ENCODE measurements around the gene TNFAIP3. TPM values are rescaled to one million over a fixed set of nuclear protein-coding genes. Genes with fewer than 3 reads are reported as not detected.

TNFAIP3 gene
- total RNA-seq, 4 donors from 2014 or later, result 21.0 to 54.3 (median 29.8) TPM

GRCh38 chr6:137846274-137846673 is 20.8 kb upstream of the TNFAIP3 start:
- WGBS, result 85% methylated on average over 6 of the region's 6 CpGs
- intact Hi-C loops (cut with DNase I), result no loop called here
- no peak for DNase-seq (ENCODE audit: extremely low spot score)
- Histone ChIP-seq H3K4me1 (peaks cover 0 to 32% (median 29%) of the 10 kb centered on the region in 4 donors), H3K27ac (replicated peaks in 1 of 4) (no peak overlapping the region), H3K36me3 (no peaks in the 10 kb centered on the region), H3K4me3 (no peak overlapping the region), H3K27me3 (no peaks in the 10 kb centered on the region), H3K9me3 (no peaks in the 10 kb centered on the region)
- TF ChIP-seq EP300 (IDR thresholded peaks at IDR 0.05) (no peak), CTCF (IDR thresholded peaks at IDR 0.05) (no peak), POLR2AphosphoS5 (IDR thresholded peaks at IDR 0.05) (no peak), POLR2A (IDR thresholded peaks at IDR 0.05; ENCODE audit: low read depth) (no peak)

GRCh38 chr6:137846772-137847313 is 20.2 kb upstream of the TNFAIP3 start:
- DNase-seq (ENCODE audit: extremely low spot score), result no peak
- no peak for TF ChIP-seq EP300 (IDR thresholded peaks at IDR 0.05)
- no peak for TF ChIP-seq POLR2A (IDR thresholded peaks at IDR 0.05; ENCODE audit: low read depth)
- no peak for TF ChIP-seq POLR2AphosphoS5 (IDR thresholded peaks at IDR 0.05)
- no peak for TF ChIP-seq CTCF (IDR thresholded peaks at IDR 0.05)
- H3K27ac ChIP-seq (replicated peaks in 1 of 4), result peak overlapping the region in 2 of 4 donors; percentile 57 to 71
- H3K4me3 ChIP-seq, result no peak overlapping the region
- WGBS, result 77% methylated on average over 7 of the region's 7 CpGs
- H3K9me3 ChIP-seq, result no peaks in the 10 kb centered on the region
- H3K4me1 ChIP-seq, result peaks cover 0 to 35% (median 31%) of the 10 kb centered on the region in 4 donors
- intact Hi-C loops (cut with DNase I), result no loop called here
- H3K36me3 ChIP-seq, result no peaks in the 10 kb centered on the region
- H3K27me3 ChIP-seq, result no peaks in the 10 kb centered on the region

- no peak for TF ChIP-seq EP300 (IDR thresholded peaks at IDR 0.05)
- no peak for TF ChIP-seq CTCF (IDR thresholded peaks at IDR 0.05)
- no peak for TF ChIP-seq POLR2AphosphoS5 (IDR thresholded peaks at IDR 0.05)
- TF ChIP-seq POLR2A (IDR thresholded peaks at IDR 0.05; ENCODE audit: low read depth), result no peak
- 84% methylated on average over 5 of the region's 5 CpGs for WGBS
- no peaks in the 10 kb centered on the region for H3K27me3 ChIP-seq
- peak overlapping the region in 2 of 4 donors; percentile 57 to 71 for H3K27ac ChIP-seq (replicated peaks in 1 of 4)
- no peak overlapping the region for H3K4me3 ChIP-seq
- intact Hi-C loops (cut with DNase I), result no loop called here
- H3K9me3 ChIP-seq, result no peaks in the 10 kb centered on the region
- no peaks in the 10 kb centered on the region for H3K36me3 ChIP-seq
- no peak for DNase-seq (ENCODE audit: extremely low spot score)
- H3K4me1 ChIP-seq, result peaks cover 0 to 41% (median 34%) of the 10 kb centered on the region in 4 donors
Measured at GRCh38 chr6:137847748-137848147, 19.3 kb upstream of the TNFAIP3 start.

- Histone ChIP-seq H3K27ac (replicated peaks in 1 of 4) (peak overlapping the region; percentile 29 to 71 (median 60)), H3K9me3 (no peaks in the 10 kb centered on the region), H3K36me3 (no peaks in the 10 kb centered on the region), H3K4me3 (no peak overlapping the region), H3K4me1 (peaks cover 0 to 42% (median 37%) of the 10 kb centered on the region in 4 donors), H3K27me3 (no peaks in the 10 kb centered on the region)
- 47% methylated on average over 3 of the region's 3 CpGs for WGBS
- no peak for DNase-seq (ENCODE audit: extremely low spot score)
- intact Hi-C loops (cut with DNase I), result no loop called here
- no peak for TF ChIP-seq POLR2AphosphoS5 (IDR thresholded peaks at IDR 0.05)
- TF ChIP-seq POLR2A (IDR thresholded peaks at IDR 0.05; ENCODE audit: low read depth), result no peak
- TF ChIP-seq CTCF (IDR thresholded peaks at IDR 0.05), result no peak
- TF ChIP-seq EP300 (IDR thresholded peaks at IDR 0.05), result no peak
Measured at GRCh38 chr6:137848672-137849071, 18.4 kb upstream of the TNFAIP3 start.

Measured in esophagus muscularis mucosa (tissue), 4 donors.